H9 (cell line): ENCODE results near the gene EPC1. TPM values are rescaled to one million over a fixed set of nuclear protein-coding genes. Genes with fewer than 3 reads are reported as not detected.
A peak's percentile ranks its signal among the peaks of the same experiment; 100 is the strongest.

ENCODE experiments used
- DNase-seq: peaks from one replicate; pipeline ENCODE4 v3.0.0-alpha.2; 2017
- H2AFZ ChIP-seq: one replicate; pipeline ENCODE4 v1.6.1; 2013; ENCODE audit warnings: mild to moderate bottlenecking, low read length, control low read depth, moderate library complexity
- H2AK5ac ChIP-seq: 2 replicates; pipeline ENCODE4 v1.6.1; 2013; ENCODE audit warnings: low read length, control low read depth, mixed read lengths; ENCODE audit not compliant: insufficient read length
- H2BK120ac ChIP-seq: one replicate; pipeline ENCODE4 v1.6.1; 2013; ENCODE audit warnings: low read depth, mild to moderate bottlenecking, low read length, control low read depth, inconsistent platforms; ENCODE audit not compliant: poor library complexity, severe bottlenecking
- H2BK12ac ChIP-seq: 2 replicates; pipeline ENCODE4 v1.6.1; 2013; ENCODE audit warnings: low read length, control low read depth, mixed read lengths, low read depth; ENCODE audit not compliant: insufficient read length
- H2BK15ac ChIP-seq: 2 replicates; pipeline ENCODE4 v1.6.1; 2013; ENCODE audit warnings: low read depth, low read length, control low read depth
- H2BK20ac ChIP-seq: one replicate; pipeline ENCODE4 v1.6.1; 2013; ENCODE audit warnings: low read depth, mild to moderate bottlenecking, low read length, control low read depth, inconsistent platforms; ENCODE audit not compliant: poor library complexity, severe bottlenecking
- H2BK5ac ChIP-seq: 2 replicates; pipeline ENCODE4 v1.6.1; 2013; ENCODE audit warnings: low read length, control low read depth, mixed read lengths; ENCODE audit not compliant: insufficient read length
- H3K14ac ChIP-seq: 2 replicates; pipeline ENCODE4 v1.6.1; 2013; ENCODE audit warnings: low read length, control low read depth; ENCODE audit not compliant: insufficient read depth
- H3K18ac ChIP-seq: 2 replicates; pipeline ENCODE4 v1.6.1; 2013; ENCODE audit warnings: low read depth, mild to moderate bottlenecking, mixed read lengths, low read length, control low read depth; ENCODE audit not compliant: insufficient read length
- H3K23ac ChIP-seq: 2 replicates; pipeline ENCODE4 v1.6.1; 2013; ENCODE audit warnings: low read length, control low read depth, mixed read lengths, low read depth; ENCODE audit not compliant: insufficient read length
- H3K23me2 ChIP-seq: 2 replicates; pipeline ENCODE4 v1.6.1; 2013; ENCODE audit warnings: low read depth, mild to moderate bottlenecking, mixed read lengths, low read length, control low read depth; ENCODE audit not compliant: insufficient read length, poor library complexity, severe bottlenecking
- H3K27ac ChIP-seq: 2 replicates; pipeline ENCODE4 v1.5.1; 2013; ENCODE audit warnings: low read length, control low read depth, mixed read lengths, low read depth; ENCODE audit not compliant: insufficient read length
- H3K27me3 ChIP-seq: 2 replicates; pipeline ENCODE4 v1.6.1; 2013; ENCODE audit warnings: low read length, control low read depth, inconsistent platforms; ENCODE audit not compliant: insufficient read depth
- H3K4ac ChIP-seq: 2 replicates; pipeline ENCODE4 v1.6.1; 2013; ENCODE audit warnings: low read depth, mild to moderate bottlenecking, control low read depth, inconsistent platforms, low read length, moderate library complexity
- H3K4me1 ChIP-seq: 2 replicates; pipeline ENCODE4 v1.6.1; 2013; ENCODE audit warnings: low read length, control low read depth, inconsistent platforms; ENCODE audit not compliant: insufficient read depth
- H3K4me2 ChIP-seq: 2 replicates; pipeline ENCODE4 v1.6.1; 2013; ENCODE audit warnings: low read length, control low read depth, mixed read lengths; ENCODE audit not compliant: insufficient read length, insufficient read depth
- H3K56ac ChIP-seq: 2 replicates; pipeline ENCODE4 v1.6.1; 2013; ENCODE audit warnings: low read depth, mild to moderate bottlenecking, mixed read lengths, low read length, control low read depth; ENCODE audit not compliant: insufficient read length
- H3K79me1 ChIP-seq: 2 replicates; pipeline ENCODE4 v1.6.1; 2013; ENCODE audit warnings: low read depth, mild to moderate bottlenecking, moderate library complexity, low read length, control low read depth, inconsistent platforms; ENCODE audit not compliant: insufficient read depth, poor library complexity, severe bottlenecking
- H3K79me2 ChIP-seq: 2 replicates; pipeline ENCODE4 v1.6.1; 2013; ENCODE audit warnings: low read length, control low read depth, inconsistent platforms; ENCODE audit not compliant: insufficient read depth
- H3K9ac ChIP-seq: 2 replicates; pipeline ENCODE4 v1.6.1; 2013; ENCODE audit warnings: low read length, control low read depth, mixed read lengths; ENCODE audit not compliant: insufficient read length; ENCODE audit errors: extremely low read depth
- H3K9me3 ChIP-seq: one replicate; pipeline ENCODE4 v1.6.1; 2013; ENCODE audit warnings: low read depth, low read length, inconsistent platforms; ENCODE audit not compliant: control insufficient read depth
- H3T11ph ChIP-seq: one replicate; pipeline ENCODE4 v1.6.1; 2013; ENCODE audit warnings: mild to moderate bottlenecking, low read length, control low read depth, inconsistent platforms
- H4K20me1 ChIP-seq: one replicate; pipeline ENCODE4 v1.6.1; 2013; ENCODE audit not compliant: control insufficient read depth, insufficient read length, insufficient read depth
- H4K5ac ChIP-seq: 2 replicates; pipeline ENCODE4 v1.6.1; 2013; ENCODE audit warnings: low read depth, mild to moderate bottlenecking, mixed read lengths, low read length, control low read depth; ENCODE audit not compliant: insufficient read length
- H4K8ac ChIP-seq: replicated peaks from 2 replicates; pipeline ENCODE4 v1.6.1; 2013; ENCODE audit warnings: low read length, control low read depth, mixed read lengths, low read depth; ENCODE audit not compliant: insufficient read length
- H4K91ac ChIP-seq: 2 replicates; pipeline ENCODE4 v1.6.1; 2013; ENCODE audit warnings: low read depth, mild to moderate bottlenecking, moderate library complexity, mixed read lengths, low read length, control low read depth; ENCODE audit not compliant: insufficient read length
- H3K27ac Mint-ChIP-seq, 3 experiments: 2 replicates in 2 of 3; 3 replicates in 1 of 3; pipeline ENCODE4 v1.8.0; 2020 to 2021; ENCODE audit warnings: mixed read lengths in 3 of 3, mild to moderate bottlenecking in 1 of 3, moderate library complexity in 1 of 3
- H3K27me3 Mint-ChIP-seq: 2 replicates; pipeline ENCODE4 v1.8.0; 2021; ENCODE audit warnings: low read depth, mild to moderate bottlenecking, moderate library complexity, mixed read lengths
- H3K36me3 Mint-ChIP-seq, 3 experiments: 2 replicates in 2 of 3; 3 replicates in 1 of 3; pipeline ENCODE4 v1.8.0; 2020 to 2021; ENCODE audit warnings: low read depth in 3 of 3, mixed read lengths in 3 of 3; ENCODE audit not compliant: insufficient read depth in 1 of 3
- H3K4me1 Mint-ChIP-seq, 2 experiments: 2 replicates each; pipeline ENCODE4 v1.8.0; 2020; ENCODE audit warnings: mixed read lengths in 2 of 2
- H3K4me3 Mint-ChIP-seq, 2 experiments: 2 replicates in 1 of 2; 3 replicates in 1 of 2; pipeline ENCODE4 v1.8.0; 2020 to 2021; ENCODE audit warnings: mild to moderate bottlenecking in 2 of 2, mixed read lengths in 2 of 2, moderate library complexity in 1 of 2
- H3K9me3 Mint-ChIP-seq, 2 experiments: 2 replicates in 1 of 2; 3 replicates in 1 of 2; pipeline ENCODE4 v1.8.0; 2020; ENCODE audit warnings: mild to moderate bottlenecking in 2 of 2, mixed read lengths in 2 of 2, moderate library complexity in 1 of 2
- WGBS: extraction: QIAGEN DNeasy Blood & Tissue Kit; methylation state at CpG from one replicate; pipeline ENCODE4 v1.1.7; 2013; ENCODE audit warnings: missing lambda C conversion rate, low lambda C conversion rate, mixed read lengths; ENCODE audit not compliant: insufficient read length; ENCODE audit errors: extremely low coverage; 5-methylcytosine and 5-hydroxymethylcytosine counted together
- total RNA-seq: library from RNA; stranded (reverse); gene quantifications from 2 replicates; pipeline ENCODE4 v1.2.1, GENCODE V29; 2021
- TF ChIP-seq, protein P1 (sequence below): fragments of 200-600 bp; sonication (generic); conservative IDR thresholded peaks from 3 replicates; pipeline ENCODE4 v1.8.0; 2021; ENCODE audit warnings: antibody characterized with exemption, mild to moderate bottlenecking

Gene EPC1
- total RNA-seq, 1 experiment from 2014 or later: 32.5 TPM

GRCh38 chr10:32376771-32377170 lies 29.8 kb upstream of the EPC1 start:
- Histone ChIP-seq H3K9me3 (no peaks in the 10 kb centered on the region), H3K79me2 (no peaks in the 10 kb centered on the region; the same call in 1 of the 2 replicates), H3K4me1 (peaks cover 2% of the 10 kb centered on the region; the same call in 1 of the 2 replicates), H2BK15ac (no peak overlapping the region), H4K5ac (no peak overlapping the region), H3K23me2 (peaks cover 2% of the 10 kb centered on the region), H4K91ac (no peak overlapping the region), H2AK5ac (no peak overlapping the region), H3K27ac (no peak overlapping the region), H4K20me1 (no peaks in the 10 kb centered on the region), H3K27me3 (no peaks in the 10 kb centered on the region), H3T11ph (no peak overlapping the region), H2BK120ac (no peak overlapping the region), H3K79me1 (peaks cover 3% of the 10 kb centered on the region), H3K18ac (no peak overlapping the region), H2BK12ac (no peak overlapping the region), H2BK5ac (no peak overlapping the region), H3K14ac (no peak overlapping the region), H2BK20ac (no peak overlapping the region), H3K4ac (no peak overlapping the region), H3K56ac (no peak overlapping the region), H2AFZ (no peak overlapping the region), H3K4me2 (peak overlapping the region; percentile 88), H3K9ac (peak overlapping the region; percentile 4), H3K23ac (no peak overlapping the region), H4K8ac (no peak overlapping the region)
- H3K4me3 Mint-ChIP-seq: peak overlapping the region in 1 of 2 experiments; percentile 79; a peak in 4 of 5 replicates
- no CpG with 5 or more reads among the region's 3 CpGs for WGBS
- TF ChIP-seq, protein P1, sequence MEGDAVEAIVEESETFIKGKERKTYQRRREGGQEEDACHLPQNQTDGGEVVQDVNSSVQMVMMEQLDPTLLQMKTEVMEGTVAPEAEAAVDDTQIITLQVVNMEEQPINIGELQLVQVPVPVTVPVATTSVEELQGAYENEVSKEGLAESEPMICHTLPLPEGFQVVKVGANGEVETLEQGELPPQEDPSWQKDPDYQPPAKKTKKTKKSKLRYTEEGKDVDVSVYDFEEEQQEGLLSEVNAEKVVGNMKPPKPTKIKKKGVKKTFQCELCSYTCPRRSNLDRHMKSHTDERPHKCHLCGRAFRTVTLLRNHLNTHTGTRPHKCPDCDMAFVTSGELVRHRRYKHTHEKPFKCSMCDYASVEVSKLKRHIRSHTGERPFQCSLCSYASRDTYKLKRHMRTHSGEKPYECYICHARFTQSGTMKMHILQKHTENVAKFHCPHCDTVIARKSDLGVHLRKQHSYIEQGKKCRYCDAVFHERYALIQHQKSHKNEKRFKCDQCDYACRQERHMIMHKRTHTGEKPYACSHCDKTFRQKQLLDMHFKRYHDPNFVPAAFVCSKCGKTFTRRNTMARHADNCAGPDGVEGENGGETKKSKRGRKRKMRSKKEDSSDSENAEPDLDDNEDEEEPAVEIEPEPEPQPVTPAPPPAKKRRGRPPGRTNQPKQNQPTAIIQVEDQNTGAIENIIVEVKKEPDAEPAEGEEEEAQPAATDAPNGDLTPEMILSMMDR: no peak
- no peak overlapping the region; a peak in 1 of 7 replicates for H3K27ac Mint-ChIP-seq
- H3K4me1 Mint-ChIP-seq: peaks cover 2 to 5% of the 10 kb centered on the region in 2 experiments; a peak in 1 of 4 replicates
- H3K27me3 Mint-ChIP-seq: no peaks in the 10 kb centered on the region
- DNase-seq: no peak
- peaks cover 0 to 7% (median 2%) of the 10 kb centered on the region in 3 experiments; a peak in 3 of 7 replicates for H3K36me3 Mint-ChIP-seq
- H3K9me3 Mint-ChIP-seq: no peaks in the 10 kb centered on the region
